WTC11 (cell line): Measurements from ENCODE around the gene MRPL46. TPM values are rescaled to one million over a fixed set of nuclear protein-coding genes. Genes with fewer than 3 reads are reported as not detected.

ENCODE experiments used
- ATAC-seq: fragments of 200-7000 bp; cut with Tn5 transposase; 2 replicates; pipeline ENCODE4 v1.10.0; 2021; ENCODE audit warnings: mild to moderate bottlenecking, moderate library complexity
- CTCF ChIA-PET: fragments of 300-600 bp; sonication (Branson Sonifier 250); formaldehyde crosslinking; loops from one replicate; lab custom pipeline; 2021; ENCODE audit warnings: antibody characterized with exemption; lab: Charles Lee
- POLR2A ChIA-PET: fragments of 350-600 bp; sonication (Branson Sonifier 250); formaldehyde crosslinking; loops from one replicate; lab custom pipeline; 2021; ENCODE audit warnings: antibody characterized with exemption; lab: Charles Lee
- DNase-seq: peaks from one replicate; pipeline ENCODE4 v3.0.0; 2021; ENCODE audit warnings: low spot score
- H3K27ac Mint-ChIP-seq: 2 replicates; pipeline ENCODE4 v1.8.0; 2021; ENCODE audit warnings: mixed read lengths
- H3K27me3 Mint-ChIP-seq: 2 replicates; pipeline ENCODE4 v1.8.0; 2021; ENCODE audit warnings: low read depth, mild to moderate bottlenecking, moderate library complexity, mixed read lengths
- H3K36me3 Mint-ChIP-seq: 2 replicates; pipeline ENCODE4 v1.8.0; 2021; ENCODE audit warnings: mixed read lengths
- H3K4me1 Mint-ChIP-seq: 2 replicates; pipeline ENCODE4 v1.8.0; 2022; ENCODE audit warnings: mixed read lengths
- H3K4me3 Mint-ChIP-seq: 2 replicates; pipeline ENCODE4 v1.8.0; 2021; ENCODE audit warnings: mild to moderate bottlenecking, moderate library complexity, mixed read lengths
- H3K9me3 Mint-ChIP-seq: 2 replicates; pipeline ENCODE4 v1.8.0; 2021; ENCODE audit warnings: mixed read lengths
- AFF4 ChIP-seq: sonication (generic); formaldehyde crosslinking; IDR thresholded peaks from 2 replicates; pipeline ENCODE4 v1.8.1; 2023; ENCODE audit warnings: mild to moderate bottlenecking, missing genetic modification reagents, borderline replicate concordance
- ARID4B ChIP-seq: sonication (generic); formaldehyde crosslinking; IDR thresholded peaks from 2 replicates; pipeline ENCODE4 v1.8.0; 2023; ENCODE audit warnings: missing genetic modification reagents, mild to moderate bottlenecking, borderline replicate concordance
- FOXJ3 ChIP-seq: sonication (generic); formaldehyde crosslinking; IDR thresholded peaks from 2 replicates; pipeline ENCODE4 v1.9.0; 2021; ENCODE audit warnings: missing genetic modification reagents, mild to moderate bottlenecking, borderline replicate concordance
- FOXP1 ChIP-seq: sonication (generic); formaldehyde crosslinking; IDR thresholded peaks from 2 replicates; pipeline ENCODE4 v1.8.0; 2022; ENCODE audit warnings: missing genetic modification reagents, mild to moderate bottlenecking, moderate library complexity, borderline replicate concordance
- NR3C1 ChIP-seq: sonication (generic); formaldehyde crosslinking; conservative IDR thresholded peaks from 2 replicates; pipeline ENCODE4 v1.8.1; 2023; ENCODE audit warnings: low read depth, mild to moderate bottlenecking, missing genetic modification reagents
- PRRX2 ChIP-seq: fragments of 250-450 bp; sonication (Bioruptor Pico); IDR thresholded peaks from 2 replicates; pipeline ENCODE4 v1.8.0; 2021; ENCODE audit warnings: mild to moderate bottlenecking
- ZBTB43 ChIP-seq: sonication (generic); formaldehyde crosslinking; IDR thresholded peaks from 2 replicates; pipeline ENCODE4 v1.8.1; 2023; ENCODE audit warnings: mild to moderate bottlenecking, missing genetic modification reagents
- ZNF219 ChIP-seq: sonication (generic); formaldehyde crosslinking; IDR thresholded peaks from 2 replicates; pipeline ENCODE4 v1.8.0; 2023; ENCODE audit warnings: missing genetic modification reagents, mild to moderate bottlenecking, borderline replicate concordance
- ZNF263 ChIP-seq: sonication (generic); formaldehyde crosslinking; IDR thresholded peaks from 2 replicates; pipeline ENCODE4 v1.8.1; 2022; ENCODE audit warnings: low read depth, mild to moderate bottlenecking, moderate library complexity, missing genetic modification reagents
- ZNF532 ChIP-seq: fragments of 250-450 bp; sonication (Bioruptor Pico); IDR thresholded peaks from 2 replicates; pipeline ENCODE4 v1.9.0; 2021; ENCODE audit warnings: mild to moderate bottlenecking, borderline replicate concordance
- total RNA-seq: library from RNA; stranded (reverse); gene quantifications from 3 replicates; pipeline ENCODE4 v1.2.3, GENCODE V29; 2021

The MRPL46 gene
- total RNA-seq, 1 experiment from 2014 or later: 26.8 TPM

GRCh38 chr15:88431441-88431840 is 35.7 kb downstream of the MRPL46 start:
- Mint-ChIP-seq H3K36me3 (no peaks in the 10 kb centered on the region), H3K4me3 (no peak overlapping the region), H3K9me3 (no peaks in the 10 kb centered on the region), H3K4me1 (peaks cover 8% of the 10 kb centered on the region), H3K27ac (no peak overlapping the region), H3K27me3 (peaks cover 5% of the 10 kb centered on the region; the same call in 1 of the 2 replicates)
- ChIA-PET CTCF (interaction anchor here (1.0 kb wide), 1 partner anchor 157 kb away, joined by 3 read pairs; no protein-coding TSS in a partner anchor), POLR2A (no interaction called here)
- no peak for DNase-seq
- TF ChIP-seq PRRX2 (no peak), ARID4B (CRISPR knock-in tag) (no peak)
- peak; percentile 38 for ATAC-seq

GRCh38 chr15:88430051-88430450 is 37.1 kb downstream of the MRPL46 start:
- peaks cover 8% of the 10 kb centered on the region for H3K4me1 Mint-ChIP-seq
- no peaks in the 10 kb centered on the region for H3K9me3 Mint-ChIP-seq
- no peak for ATAC-seq
- H3K27me3 Mint-ChIP-seq: peaks cover 6% of the 10 kb centered on the region; the same call in 1 of the 2 replicates
- no peak for DNase-seq
- CTCF ChIA-PET: interaction anchor here (1.1 kb wide), 1 partner anchor 33 kb away, joined by 3 read pairs; no protein-coding TSS in a partner anchor
- POLR2A ChIA-PET: no interaction called here
- no peak for TF ChIP-seq AFF4 (CRISPR knock-in tag)
- no peak for TF ChIP-seq FOXJ3 (CRISPR knock-in tag)
- TF ChIP-seq ZNF532 (CRISPR knock-in tag): no peak
- TF ChIP-seq ZBTB43 (CRISPR knock-in tag): no peak
- no peak for TF ChIP-seq FOXP1 (CRISPR knock-in tag)
- no peak for TF ChIP-seq NR3C1
- no peak for TF ChIP-seq ZNF263 (CRISPR knock-in tag)
- no peak for TF ChIP-seq ZNF219 (CRISPR knock-in tag)
- no peaks in the 10 kb centered on the region for H3K36me3 Mint-ChIP-seq
- no peak overlapping the region for H3K27ac Mint-ChIP-seq
- H3K4me3 Mint-ChIP-seq: no peak overlapping the region
